ENCODE measurements around the gene FOXJ3.

The FOXJ3 gene

DNA sequence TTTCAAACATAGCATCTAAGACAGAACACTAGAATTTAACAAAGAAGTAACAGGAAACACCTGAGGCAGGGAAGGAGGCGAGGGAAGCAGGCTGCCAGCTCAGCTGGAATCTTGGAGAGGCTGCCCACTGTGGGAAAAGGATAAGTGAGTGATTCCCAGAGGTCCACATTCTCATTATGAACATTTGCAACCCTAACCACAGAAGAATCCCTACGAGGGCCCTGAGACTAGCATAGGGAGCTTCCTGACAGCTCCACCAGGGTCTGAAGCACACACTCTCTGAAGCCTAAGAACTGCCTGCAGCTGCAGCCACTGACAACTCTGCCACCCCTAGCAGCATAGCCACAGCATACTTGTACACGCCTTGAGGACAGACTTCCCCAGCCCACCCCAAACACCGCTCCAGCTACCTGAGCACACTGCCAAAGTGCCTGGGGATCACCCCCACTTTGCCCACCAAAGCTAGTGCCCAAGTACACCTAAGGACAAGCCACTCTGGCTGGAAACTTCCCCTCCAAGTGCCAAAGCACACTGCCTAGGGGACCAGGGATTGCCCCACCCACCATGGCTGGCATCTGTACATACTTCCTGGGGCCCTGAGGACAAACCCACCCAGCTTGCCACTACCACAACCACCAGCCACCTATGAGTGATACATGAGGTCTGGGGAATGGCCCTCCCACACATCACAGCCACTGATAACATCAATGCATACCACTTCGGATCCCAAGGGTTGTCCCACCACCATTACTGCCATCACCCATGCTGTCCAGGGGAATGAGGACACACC lies 93.9 kb downstream of the FOXJ3 start:
- DNase-seq (ENCODE audit: low read depth), result no peak
- H3K4me3 ChIP-seq (ENCODE audit: low read depth, low read length), result no peak overlapping the region
- TF ChIP-seq, protein P1, sequence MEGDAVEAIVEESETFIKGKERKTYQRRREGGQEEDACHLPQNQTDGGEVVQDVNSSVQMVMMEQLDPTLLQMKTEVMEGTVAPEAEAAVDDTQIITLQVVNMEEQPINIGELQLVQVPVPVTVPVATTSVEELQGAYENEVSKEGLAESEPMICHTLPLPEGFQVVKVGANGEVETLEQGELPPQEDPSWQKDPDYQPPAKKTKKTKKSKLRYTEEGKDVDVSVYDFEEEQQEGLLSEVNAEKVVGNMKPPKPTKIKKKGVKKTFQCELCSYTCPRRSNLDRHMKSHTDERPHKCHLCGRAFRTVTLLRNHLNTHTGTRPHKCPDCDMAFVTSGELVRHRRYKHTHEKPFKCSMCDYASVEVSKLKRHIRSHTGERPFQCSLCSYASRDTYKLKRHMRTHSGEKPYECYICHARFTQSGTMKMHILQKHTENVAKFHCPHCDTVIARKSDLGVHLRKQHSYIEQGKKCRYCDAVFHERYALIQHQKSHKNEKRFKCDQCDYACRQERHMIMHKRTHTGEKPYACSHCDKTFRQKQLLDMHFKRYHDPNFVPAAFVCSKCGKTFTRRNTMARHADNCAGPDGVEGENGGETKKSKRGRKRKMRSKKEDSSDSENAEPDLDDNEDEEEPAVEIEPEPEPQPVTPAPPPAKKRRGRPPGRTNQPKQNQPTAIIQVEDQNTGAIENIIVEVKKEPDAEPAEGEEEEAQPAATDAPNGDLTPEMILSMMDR (IDR thresholded peaks at IDR 0.05; ENCODE audit: control insufficient read depth, extremely low read depth, insufficient read depth), result no peak

DNA sequence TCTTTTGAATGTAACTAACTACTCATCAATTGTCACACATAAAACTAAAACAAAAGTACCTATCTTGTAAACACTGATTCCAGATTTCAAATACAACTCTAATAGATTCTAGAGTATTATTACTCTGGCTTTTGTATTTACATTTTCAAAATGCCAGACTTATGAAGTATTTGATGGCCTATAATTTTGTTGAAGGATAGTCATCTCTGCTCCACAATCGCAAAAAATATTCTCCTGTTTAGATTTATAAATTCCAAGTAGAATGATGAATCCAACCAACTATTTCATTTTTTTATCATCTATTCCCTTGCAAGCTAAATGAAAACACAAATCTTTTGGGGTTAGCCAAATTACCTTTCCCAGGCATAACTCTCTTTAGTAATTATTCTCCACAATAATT lies 95.5 kb downstream of the FOXJ3 start:
- no peak for DNase-seq (ENCODE audit: low read depth)
- H3K4me3 ChIP-seq (ENCODE audit: low read depth, low read length), result no peak overlapping the region
- TF ChIP-seq, protein P1 (IDR thresholded peaks at IDR 0.05; ENCODE audit: control insufficient read depth, extremely low read depth, insufficient read depth), result no peak

DNA sequence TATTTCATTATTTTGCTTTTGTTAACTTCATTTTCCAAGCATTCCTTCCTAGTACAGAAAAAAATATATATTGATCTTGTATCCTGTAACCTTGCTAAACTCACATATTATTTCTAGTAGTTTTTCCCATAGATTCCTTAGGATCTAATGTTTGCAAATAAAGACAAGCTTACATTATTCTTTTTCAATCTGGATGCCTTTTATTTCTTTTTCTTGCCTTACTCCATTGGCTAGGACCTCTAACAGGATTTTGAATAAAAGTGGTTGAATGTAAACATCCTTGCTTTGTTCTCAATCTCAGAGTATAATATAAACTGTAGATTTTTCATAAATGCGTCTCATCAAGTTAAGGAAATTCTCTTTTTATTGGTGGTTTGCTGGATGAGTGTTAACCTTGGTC lies 96.0 kb downstream of the FOXJ3 start:
- H3K4me3 ChIP-seq (ENCODE audit: low read depth, low read length), result no peak overlapping the region
- TF ChIP-seq, protein P1 (IDR thresholded peaks at IDR 0.05; ENCODE audit: control insufficient read depth, extremely low read depth, insufficient read depth), result no peak
- DNase-seq (ENCODE audit: low read depth), result no peak

DNA sequence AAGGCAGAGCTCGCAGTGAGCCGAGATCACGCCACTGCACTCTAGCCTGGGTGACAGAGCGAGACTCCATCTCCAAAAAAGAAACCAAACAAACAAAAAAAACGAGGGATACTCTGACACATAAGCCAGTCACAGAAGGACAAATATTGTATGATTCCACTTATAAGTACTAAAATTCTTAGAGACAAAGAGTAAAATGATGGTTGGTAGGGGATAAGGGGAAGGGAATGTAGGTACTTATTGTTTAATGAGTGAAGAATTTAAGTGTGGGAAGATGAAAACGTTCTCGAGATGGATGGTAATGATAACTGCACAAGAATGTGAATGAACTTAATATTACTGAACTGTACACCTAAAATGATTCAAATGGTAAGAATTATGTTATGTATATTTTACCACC lies 103.8 kb downstream of the FOXJ3 start:
- TF ChIP-seq, protein P1 (IDR thresholded peaks at IDR 0.05; ENCODE audit: control insufficient read depth, extremely low read depth, insufficient read depth), result no peak
- no peak overlapping the region for H3K4me3 ChIP-seq (ENCODE audit: low read depth, low read length)
- DNase-seq (ENCODE audit: low read depth), result no peak

DNA sequence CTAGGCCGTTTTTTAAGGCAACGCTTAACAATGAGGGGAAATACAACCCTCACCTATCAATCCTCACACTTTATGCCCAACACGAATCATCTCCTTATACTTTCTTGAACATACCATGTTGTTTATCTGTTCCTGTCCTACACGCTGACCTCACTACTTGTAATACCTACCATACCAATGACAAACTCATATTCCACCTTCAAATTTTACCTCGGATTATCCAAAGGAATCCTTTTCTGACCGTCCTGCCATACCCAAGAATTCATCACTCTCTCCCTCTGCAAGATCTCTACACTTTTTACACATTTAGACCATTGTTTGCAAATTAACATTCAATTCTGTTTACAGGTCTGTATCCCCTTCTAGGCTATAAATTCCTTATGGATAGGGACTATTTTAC lies 106.1 kb downstream of the FOXJ3 start:
- DNase-seq (ENCODE audit: low read depth), result no peak
- H3K4me3 ChIP-seq (ENCODE audit: low read depth, low read length), result no peak overlapping the region
- TF ChIP-seq, protein P1 (IDR thresholded peaks at IDR 0.05; ENCODE audit: control insufficient read depth, extremely low read depth, insufficient read depth), result no peak

DNA sequence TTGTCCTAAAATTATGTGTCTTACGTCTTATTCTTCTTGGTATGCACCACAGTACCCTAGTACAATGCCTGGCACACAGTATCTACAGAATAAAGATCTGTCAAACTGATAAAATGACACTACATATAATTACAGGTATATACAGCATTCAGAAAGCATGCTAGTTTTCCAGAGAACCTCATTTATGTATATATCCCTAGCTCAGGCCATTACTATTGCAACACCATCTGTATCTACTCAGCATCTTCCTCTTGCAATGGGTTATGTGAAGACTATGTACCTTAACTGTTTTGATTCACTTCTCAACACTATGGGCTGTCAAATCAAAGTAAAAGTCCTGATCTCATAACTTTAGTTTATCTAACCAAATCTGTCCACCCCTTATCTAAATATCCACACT lies 112.0 kb downstream of the FOXJ3 start:
- DNase-seq (ENCODE audit: low read depth), result no peak
- TF ChIP-seq, protein P1 (IDR thresholded peaks at IDR 0.05; ENCODE audit: control insufficient read depth, extremely low read depth, insufficient read depth), result no peak
- H3K4me3 ChIP-seq (ENCODE audit: low read depth, low read length), result no peak overlapping the region
